22Rv1 (cell line): ENCODE data around the gene GPR156.

Experiments used
- ZFX ChIP-seq: fragments of 450-650 bp; IDR thresholded peaks from 2 replicates; pipeline ENCODE4 v1.6.1; 2017; ENCODE audit warnings: antibody characterized with exemption, borderline replicate concordance
- TF ChIP-seq, protein P1 (sequence below): fragments of 450-650 bp; IDR thresholded peaks from 2 replicates; pipeline ENCODE4 v1.5.1; 2017; ENCODE audit warnings: mild to moderate bottlenecking

DNA sequence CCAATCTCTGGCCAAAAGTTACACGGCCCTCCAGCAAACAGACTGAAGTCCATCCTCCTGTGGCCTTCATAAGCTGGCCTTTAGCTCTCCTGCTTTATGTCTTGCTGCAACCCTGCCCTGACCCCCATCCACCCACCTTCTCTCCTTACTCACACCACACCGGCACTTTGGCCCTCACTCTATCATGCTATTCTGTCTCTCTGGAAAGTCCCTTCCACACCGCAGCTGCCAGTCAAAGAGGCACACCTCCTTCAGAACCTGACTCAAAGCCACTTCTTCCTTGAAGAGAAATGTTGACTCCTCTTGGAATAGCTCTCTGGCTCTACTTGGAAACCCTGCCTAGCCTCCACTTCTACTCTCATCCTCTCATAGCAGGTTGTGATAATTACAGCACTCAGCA lies 4.5 kb downstream of the GPR156 start:
- TF ChIP-seq, protein P1, sequence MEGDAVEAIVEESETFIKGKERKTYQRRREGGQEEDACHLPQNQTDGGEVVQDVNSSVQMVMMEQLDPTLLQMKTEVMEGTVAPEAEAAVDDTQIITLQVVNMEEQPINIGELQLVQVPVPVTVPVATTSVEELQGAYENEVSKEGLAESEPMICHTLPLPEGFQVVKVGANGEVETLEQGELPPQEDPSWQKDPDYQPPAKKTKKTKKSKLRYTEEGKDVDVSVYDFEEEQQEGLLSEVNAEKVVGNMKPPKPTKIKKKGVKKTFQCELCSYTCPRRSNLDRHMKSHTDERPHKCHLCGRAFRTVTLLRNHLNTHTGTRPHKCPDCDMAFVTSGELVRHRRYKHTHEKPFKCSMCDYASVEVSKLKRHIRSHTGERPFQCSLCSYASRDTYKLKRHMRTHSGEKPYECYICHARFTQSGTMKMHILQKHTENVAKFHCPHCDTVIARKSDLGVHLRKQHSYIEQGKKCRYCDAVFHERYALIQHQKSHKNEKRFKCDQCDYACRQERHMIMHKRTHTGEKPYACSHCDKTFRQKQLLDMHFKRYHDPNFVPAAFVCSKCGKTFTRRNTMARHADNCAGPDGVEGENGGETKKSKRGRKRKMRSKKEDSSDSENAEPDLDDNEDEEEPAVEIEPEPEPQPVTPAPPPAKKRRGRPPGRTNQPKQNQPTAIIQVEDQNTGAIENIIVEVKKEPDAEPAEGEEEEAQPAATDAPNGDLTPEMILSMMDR = no peak
- TF ChIP-seq ZFX = no peak
